ENCODE data around the gene VILL.

GRCh38 chr3:37984051-37984450, 6.5 kb upstream of the VILL start:
- TF ChIP-seq RAD21 (IDR thresholded peaks at IDR 0.05; ENCODE audit: low read depth) = no peak
- no peak for TF ChIP-seq USF1 (IDR thresholded peaks at IDR 0.05)
- no peak for TF ChIP-seq YY1 (IDR thresholded peaks at IDR 0.05; ENCODE audit: low read depth)
